NCI-H187 treated with DMSO at 0.1 percent for 48 hours (cell line): ENCODE measurements around the gene MTMR4.
"Not testable (repeated sequence)": the region's sequence is repeated elsewhere in the genome, so short reads cannot be mapped to it uniquely, and the experiment has no call there.

Source experiments
- DNase-seq: peaks from one replicate; lab custom pipeline; 2025; lab: John Stamatoyannopoulos, UW

MTMR4 gene

DNA sequence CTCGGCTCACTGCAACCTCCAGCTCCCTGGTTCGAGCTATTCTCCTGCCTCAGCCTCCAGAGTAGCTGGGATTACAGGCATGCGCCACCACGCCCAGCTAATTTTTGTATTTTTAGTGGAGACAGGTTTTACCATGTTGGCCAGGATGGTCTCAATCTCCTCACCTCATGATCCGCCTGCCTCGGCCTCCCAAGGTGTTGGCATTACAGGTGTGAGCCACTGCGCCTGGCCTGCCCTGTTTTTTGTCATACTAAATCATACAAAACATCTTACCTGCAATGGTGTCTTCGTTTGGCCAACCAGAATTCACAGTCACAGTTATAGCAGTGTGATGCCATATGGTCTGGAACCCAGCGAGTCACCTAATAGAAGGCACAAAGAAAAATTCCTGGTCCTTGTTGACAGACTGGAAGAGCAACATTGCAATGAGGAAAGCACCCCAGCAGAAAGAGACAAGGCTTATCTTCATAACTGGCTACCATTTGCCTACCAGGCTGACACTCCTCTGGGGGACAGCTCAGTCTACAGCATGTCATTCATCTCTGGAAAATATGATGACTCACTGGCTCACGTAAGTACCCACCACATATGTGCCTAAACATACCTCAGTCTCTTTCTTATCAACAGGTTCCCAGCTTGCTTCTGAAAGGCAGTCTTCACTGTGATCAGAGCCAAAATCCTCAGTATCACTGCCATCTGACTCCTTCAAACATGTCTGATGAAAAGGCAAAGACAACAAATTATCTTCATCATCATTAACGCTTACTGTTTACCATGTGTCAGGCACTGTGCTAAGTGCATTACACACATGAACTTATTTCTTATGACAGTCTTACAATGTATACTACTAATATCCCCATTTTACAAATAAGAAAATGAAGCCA is 22.0 kb downstream of the MTMR4 start:
- DNase-seq = no peak

DNA sequence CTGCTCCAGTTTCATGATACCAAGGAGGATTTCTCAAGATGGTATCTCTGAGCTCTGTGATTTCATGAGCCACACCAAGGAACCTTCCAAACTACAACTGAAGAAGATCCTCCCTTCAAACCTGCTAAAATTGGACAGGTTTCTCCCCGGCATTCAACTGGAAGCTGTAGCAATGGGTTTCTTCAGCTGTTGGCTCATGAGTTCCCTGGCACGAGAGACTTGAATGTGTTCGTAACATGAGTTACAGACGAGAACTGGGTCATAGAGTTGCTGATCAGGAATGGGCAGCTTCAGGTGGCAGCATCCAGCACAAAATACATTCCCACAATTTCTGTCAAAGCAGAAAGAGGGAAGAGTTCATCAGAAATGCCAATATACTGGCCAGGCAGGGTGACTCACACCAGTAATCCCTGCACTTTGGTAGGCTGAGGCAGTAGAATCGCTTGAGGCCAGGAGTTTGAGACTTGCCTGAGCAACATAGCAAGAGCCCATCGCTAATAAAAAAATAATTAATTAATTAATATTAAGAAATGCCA is 22.9 kb downstream of the MTMR4 start:
- no peak for DNase-seq

DNA sequence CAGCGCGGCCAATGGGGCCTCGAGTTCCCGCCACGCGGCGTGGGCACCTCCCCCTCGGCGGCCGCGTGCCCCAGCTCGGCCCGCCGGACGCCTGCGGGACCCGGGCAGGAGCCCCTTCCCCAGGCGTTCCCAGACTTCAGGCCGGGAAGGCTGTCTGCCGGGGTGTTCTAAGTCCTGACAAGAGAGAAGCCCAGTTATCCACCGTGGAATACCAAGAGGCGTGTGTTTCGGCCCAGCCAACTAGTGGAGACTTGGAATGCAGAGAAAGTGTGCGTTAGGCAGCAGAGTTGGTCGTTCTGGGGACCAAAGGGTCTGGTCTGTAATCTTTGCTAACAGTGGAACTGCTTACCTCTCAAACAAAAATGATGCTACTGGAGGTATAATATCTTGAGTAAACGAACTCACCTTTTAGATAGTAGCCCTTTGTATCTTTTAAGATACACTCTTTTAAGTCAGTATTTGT is 26.0 kb downstream of the MTMR4 start:
- DNase-seq = no peak

DNA sequence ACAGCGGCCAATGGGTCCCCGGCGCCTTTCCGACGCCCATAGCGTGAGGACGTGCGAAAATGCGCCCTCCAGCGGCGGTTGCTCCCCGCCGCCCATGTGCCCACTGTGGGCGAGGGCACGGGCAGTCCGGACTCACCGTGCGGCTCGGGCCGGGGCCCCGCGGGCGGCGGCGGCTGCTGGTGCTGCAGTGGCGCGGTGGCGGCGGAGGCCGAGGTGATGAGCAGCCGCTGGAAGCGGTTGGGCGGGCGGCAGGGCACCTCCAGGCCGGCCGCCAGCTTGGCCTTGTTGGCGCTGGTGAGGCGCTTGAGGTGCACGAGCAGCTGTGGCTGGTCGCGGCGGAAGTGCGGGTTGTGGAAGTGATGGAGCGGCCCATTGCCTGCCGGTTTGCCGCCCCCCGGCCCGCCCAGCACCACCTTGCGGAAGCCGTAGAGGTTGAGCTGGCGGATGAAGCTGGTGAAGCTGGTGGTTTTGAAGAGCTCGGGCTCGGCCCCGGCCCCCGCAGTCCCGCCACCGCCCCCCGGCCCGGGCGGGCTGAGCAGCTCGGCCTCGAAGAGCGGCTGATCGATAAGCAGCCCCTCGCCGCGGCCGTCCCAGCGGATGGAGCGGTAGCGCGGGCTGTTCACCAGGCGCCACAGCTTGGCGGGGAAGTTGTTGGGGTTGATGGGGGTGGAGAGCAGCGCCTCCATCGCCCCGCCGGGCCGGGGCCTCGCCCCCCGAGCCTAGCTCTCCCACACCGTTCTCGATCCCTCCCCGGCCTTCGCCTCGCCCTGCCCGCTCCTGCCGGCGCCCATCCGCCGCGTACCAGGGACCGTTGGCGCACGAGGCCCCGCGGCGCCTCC is 26.6 kb downstream of the MTMR4 start, which contains the start of gene HSF5:
Gene HSF5 (minus strand): TSS at position 820 of the 839 bp plus-strand sequence. CDS start 134 bp downstream, at position 686.
- DNase-seq = no peak

DNA sequence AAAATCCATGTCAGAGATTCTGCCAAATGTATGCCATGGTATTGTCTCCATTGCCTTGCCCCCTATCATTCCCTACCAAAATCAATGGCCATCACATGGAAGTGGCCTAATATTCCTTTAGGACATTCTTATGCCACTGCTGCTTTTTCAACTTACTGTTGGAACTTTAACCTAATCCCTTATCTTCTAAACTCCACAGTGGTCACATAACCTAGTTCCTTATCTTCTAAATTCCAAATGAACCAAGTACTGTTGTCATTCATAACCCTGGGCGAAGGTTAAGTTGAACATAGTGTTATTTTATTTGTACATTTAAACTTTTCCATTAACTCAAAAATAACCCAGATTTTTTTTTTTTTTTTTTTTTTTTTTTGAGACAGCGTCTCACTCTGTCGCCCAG is 29.8 kb downstream of the MTMR4 start:
- no peak for DNase-seq

DNA sequence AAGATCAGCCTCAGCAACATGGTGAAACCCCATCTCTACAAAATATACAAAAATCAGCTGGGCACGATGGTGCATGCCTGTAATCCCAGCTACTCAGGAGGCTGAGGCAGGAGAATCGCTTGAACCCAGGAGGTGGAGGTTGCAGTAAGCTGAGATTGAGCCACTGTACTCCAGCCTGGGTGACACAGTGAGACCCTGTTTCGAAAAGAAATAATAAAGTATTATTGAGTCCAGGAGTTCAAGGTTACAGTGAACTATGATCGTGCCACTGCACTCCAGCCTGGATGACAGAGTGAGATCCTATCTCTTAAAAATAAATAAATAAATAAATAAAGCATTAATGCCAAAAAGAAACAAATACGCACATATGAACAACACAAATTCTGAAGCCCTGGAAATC is 32.6 kb downstream of the MTMR4 start:
- DNase-seq = not testable (repeated sequence)

DNA sequence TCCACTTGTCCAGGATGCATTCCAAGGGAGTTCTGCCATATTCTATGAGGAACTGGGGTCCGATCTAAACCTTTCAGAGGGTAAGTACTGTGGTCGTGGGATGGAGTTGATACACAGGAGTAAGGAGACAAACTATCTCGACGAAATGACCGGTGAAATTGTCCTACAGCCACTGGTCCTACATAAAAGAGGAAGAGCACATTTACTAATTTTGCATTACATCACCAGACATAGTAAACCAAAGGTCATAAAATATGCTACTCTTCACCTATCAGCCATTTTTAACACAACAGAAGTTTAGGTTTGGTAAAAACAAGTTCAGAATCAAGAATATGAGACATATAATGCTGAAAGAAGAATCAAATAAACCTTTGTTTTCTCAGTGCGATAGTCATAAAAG is 34.3 kb downstream of the MTMR4 start:
- no peak for DNase-seq

DNA sequence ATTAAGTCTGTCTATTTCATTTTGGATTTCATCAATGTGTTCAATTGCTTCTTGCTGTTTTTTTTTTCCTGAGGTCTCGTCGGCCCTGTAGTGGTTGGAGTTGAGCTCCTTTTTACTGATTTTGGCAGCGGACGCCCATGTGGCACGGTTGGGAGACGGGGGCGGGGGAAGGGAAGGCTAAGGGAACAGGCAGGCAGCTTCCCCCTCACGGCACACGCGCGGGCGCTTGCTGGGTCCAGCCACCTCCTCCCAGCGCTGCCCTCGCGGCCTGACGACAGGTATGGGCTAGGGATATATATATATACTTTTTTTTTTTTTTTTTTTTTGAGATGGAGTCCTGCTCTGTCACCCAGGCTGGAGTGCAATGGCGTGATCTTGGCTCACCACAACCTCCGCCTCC is 37.6 kb downstream of the MTMR4 start:
- DNase-seq = no peak

DNA sequence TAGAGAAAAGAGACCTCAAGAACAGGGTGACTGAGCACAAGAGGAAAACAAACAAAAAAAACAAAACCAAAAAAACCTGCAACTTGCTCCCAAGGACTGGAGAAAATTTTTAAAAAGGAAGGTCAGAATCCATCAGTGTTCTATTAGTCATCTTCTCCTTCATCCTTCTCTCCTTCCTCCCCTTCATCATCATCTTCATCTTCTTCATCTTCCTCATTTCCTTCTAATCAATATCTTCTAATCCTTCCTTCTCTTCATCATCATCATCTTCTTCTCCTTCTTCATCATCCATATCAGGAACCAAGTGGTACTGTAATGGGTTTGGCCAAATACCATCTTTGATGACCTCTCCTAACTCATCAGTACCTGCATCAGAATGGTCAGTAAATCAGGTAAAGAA is 38.5 kb downstream of the MTMR4 start:
- DNase-seq = no peak

DNA sequence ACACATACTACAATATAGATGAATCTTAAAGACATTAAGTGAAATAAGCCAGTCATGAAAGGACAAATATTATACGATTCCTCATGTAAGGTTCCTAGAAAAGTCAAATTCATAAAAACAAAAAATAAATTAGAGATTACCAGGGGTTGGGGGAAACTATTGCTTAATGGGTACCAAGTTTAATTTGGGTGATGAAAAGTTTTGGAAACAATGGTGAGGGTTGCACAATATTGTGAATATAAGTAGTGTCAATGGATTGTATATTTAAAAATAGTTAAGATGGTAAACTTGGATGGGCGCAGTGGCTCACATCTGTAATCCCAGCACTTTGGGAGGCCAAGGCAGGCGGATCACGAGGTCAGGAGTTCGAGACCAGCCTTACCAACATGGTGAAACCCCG is 44.1 kb downstream of the MTMR4 start:
- no peak for DNase-seq

DNA sequence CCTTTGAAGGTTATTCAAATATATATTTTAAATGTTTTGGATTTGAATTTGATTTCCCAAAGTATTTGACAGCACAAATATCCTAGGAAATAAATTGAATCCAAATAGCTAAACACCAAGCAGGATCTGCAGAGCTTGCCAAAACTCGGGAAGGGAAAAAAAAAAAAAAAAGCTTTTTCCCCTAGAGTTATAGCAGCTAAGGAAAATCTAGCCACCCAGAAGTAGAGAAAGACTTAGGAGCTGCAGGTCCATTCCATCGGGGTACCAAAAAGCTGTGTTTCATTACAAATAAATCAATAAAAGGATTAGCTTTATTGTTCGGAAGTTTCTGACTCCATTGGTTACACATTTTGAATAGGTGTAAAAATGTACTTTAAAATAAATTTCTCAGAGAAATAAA is 45.5 kb downstream of the MTMR4 start:
- no peak for DNase-seq

DNA sequence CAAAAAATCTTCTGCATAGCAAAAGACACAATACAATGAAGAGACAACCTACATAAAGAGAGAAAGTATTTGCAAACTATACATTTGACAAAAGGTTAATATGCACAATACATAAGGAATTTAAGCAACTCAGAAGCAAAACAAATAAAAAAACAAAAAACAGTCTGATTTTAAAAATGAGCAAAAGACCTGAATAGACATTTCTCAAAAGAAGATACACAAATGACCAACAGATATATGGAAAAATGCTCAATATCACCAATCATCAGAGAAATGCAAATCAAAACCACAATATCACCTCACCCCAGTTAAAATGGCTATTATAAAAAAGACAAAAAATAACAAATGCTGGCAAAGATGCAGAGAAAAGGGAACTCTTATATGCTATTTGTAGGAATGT is 58.9 kb downstream of the MTMR4 start:
- no peak for DNase-seq

DNA sequence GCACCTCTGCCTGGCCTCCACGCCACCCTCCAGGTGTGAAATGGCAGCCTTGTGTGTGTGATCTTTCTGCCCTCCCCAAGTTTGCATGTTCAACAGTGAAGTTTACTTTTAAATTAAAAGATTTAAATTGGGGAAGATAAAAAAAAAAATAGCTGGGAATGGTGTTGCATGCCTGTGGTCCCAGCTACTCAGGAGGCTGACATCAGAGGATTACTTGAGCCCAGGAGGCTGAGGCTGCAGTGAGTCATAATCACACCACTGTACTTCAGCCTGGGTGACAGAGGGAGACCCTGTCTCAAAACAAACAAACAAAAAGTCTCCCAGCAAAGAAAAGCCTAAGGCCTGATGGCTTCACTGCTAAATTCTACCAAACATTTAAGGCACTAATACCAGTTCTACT is 61.7 kb downstream of the MTMR4 start:
- no peak for DNase-seq

DNA sequence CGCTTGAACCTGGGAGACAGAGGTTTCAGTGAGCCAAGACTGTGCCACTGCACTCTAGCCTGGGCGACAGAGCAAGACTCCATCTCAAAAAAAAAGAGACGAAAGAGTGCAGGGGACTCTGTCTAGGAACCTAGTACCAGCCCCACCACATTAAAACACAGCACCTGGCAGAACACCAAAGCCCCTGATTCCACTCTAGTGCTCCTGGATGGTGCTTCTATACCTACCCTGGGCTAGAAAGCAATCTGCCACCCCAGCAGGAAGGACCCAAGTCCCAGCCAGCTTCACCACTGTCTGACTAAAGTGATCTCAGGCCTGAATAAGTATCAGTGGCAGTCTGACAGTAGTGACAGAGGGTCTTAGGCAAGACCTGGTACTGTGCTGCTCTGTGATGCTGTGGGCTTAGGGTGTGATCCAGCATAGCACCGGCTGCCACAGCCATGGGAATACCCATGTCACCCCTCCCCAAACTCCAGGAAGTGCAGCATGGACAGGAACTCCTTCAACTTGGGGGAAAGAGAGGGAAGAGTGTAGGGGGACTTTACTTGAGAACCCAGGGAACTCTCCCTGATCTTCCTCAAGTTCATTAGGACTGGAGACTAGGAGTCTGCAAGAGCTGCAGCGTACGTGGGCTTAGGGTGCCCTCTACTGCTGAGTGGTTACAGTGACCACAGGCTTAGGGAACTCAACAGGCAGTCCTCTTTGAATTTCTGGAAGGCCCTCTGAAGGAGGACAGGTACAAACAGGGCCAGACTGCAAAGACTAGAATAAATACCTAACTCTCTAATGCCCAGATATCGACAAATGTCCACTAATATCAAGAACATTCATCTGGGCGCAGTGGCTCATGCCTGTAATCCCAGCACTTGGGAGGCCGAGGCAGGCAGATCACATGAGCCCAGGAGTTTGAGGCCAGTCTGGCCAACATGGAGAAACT is 67.1 kb downstream of the MTMR4 start:
- no peak for DNase-seq

DNA sequence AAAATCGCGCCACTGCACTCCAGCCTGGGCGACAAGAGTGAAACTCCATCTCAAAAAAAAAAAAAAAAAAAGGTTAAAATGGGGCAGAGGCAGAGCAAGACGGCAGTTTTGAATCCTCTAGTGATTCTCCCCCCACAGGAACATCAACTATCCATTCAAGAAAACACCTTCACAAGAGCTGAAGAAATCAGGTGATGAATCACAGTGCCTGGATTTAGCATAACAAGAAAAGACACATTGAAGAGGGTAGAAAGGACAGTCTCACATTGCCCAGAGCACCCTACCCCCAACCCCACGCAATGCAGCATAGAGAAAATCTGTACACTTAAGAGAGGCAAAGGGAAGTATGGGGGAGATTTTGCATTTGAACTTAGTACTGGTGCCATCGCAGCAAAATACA is 68.4 kb downstream of the MTMR4 start:
- no peak for DNase-seq
